COR-L47 (cell line): ENCODE data around the gene COL6A3.

Experiments
- DNase-seq: peaks from one replicate; lab custom pipeline; 2025; lab: John Stamatoyannopoulos, UW

Gene COL6A3

DNA sequence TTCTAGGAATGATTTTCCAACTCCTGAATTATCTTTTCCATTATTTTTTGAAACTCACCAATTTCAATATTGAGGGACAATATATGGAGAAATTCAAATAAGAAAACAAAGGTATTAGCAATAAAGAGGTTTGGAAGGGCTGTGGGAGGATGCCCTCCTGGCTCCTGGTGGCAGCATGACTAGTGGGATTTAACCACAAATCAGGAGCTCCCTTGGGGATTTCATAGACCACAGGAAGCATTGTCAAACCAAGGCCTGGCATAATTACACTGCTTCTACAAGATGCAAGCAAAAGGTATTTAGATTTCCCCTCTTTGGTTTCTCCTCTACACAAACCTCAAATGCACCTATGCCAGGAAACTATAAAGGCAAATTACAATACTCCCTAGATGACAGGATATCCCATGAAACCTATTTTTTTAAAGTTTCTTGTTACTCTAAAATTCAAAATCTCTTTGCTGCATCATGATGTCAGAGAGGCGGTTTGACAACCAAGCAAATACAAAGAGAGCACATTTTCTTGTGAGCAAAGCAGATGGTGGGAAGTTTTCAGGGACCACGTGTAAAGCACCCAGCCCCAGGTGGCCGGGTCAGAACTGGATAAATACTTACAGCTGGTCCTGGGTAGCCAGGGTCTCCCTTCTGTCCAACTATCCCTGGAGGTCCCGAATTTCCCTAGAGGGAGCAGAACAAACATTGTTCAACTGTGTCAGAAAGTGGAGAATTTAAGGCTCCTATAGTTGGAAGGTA, 67.9 kb downstream of the COL6A3 start:
- no peak for DNase-seq

DNA sequence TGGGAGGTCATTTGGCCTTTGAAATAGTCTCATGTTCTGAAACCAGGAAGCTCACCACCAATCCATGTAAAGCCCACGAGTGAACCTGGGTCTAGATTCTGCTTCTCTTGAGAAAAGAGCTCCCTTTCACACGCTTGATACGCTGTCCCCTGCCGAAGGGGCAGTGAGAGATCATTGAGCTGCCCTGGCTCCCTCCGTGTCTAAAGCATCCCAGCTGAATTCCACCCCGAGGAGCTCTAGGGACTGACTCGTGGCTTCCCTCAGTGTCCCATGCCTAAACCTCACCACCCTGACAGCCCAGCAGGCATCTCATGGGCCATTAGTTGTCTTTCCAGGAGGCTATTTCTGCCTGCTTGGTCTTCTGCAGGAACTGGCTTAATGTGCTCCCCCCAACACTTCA, 68.6 kb downstream of the COL6A3 start:
- DNase-seq, result no peak

DNA sequence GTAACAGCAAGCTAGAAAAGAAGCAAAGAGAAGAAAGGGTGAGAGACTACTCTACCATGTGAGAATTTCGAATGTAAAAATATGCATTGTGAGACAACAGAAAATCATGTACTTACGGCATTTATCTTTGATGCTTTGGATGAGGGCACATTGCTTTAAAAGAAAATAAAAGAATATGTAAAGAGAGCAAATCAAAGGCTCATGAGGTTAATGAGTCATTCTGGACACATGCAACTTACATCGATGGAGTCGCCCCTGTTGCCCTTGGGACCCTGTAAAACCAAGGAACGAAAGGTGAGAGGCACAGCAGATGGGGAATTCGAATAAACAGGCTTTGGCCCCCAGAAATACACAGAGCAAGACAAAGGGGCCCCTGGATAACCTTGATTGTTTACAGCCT, 69.0 kb downstream of the COL6A3 start:
- no peak for DNase-seq

DNA sequence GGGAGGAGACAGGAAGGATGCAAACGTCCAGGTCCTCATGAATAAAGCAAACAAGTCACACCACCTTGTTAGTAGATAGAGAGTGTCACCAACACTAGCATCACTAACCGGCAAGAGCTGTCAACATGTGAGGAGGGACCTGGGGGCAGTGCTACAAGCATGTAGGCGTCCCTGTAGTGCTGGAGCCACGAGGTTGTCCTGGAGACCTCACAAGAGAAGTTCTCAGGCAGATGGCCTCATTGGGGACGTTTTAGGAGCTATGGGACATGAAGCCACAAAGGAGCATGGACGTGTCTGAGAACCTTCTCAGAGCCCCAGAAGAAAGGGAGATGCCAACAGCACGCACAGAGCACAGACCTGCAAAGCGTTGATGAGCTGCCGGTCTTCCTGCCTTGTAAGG, 70.0 kb downstream of the COL6A3 start:
- DNase-seq, result no peak

DNA sequence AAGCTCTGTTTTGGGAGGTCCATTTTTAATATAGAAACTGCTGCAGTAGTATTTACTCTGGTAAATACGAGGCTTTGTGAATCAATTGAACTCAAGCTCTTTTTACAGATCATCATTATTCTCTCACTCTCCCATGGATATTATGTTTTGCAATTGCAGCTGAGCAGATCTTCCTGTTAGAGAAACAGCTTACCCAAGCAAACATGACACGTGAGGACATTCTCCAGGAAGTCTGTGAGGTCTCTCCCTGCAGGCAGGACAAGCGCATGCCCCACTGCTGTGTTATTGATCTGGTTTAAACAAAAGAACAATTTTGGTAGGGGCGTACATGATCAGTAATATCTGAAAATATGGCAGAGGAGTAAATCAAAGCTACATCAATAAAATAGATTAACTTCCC, 72.1 kb downstream of the COL6A3 start:
- DNase-seq, result no peak

DNA sequence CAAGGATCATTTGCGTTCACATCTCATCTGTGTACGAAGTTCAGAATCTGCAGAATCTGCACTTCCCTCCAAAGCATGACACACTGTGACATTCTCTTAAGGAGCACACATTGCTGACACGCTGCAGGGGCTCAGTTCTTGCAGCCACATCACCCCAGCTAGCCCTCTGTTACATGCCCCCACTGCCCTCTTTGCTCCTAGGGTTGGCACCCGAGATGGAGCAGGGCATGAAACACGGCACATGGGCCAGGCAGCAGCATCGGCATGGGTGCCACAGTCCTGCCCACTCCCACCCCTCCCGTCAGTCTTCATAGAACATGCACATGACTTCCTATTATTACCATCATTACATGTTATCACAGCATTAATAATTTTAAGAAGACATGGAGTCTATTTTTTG, 76.4 kb downstream of the COL6A3 start:
- no peak for DNase-seq

DNA sequence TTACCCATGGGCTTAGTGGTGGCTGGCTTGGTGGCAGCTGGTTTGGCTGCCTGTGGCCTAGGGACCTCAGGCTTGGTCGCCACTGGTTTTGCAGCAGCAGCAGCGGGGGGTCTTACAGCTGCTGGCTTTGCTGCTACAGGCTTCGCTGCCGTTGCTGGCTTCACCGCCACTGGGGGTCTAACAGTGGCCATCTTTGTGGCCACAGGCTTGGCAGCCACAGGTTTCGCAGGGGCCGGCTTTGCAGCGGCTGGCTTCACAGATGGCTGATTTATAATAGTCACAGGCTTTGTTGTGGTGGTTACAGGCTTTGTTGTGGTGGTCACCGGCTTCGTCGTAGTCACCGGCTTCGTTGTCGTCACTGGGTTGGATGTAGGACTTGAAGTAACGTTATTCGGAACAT, 77.8 kb downstream of the COL6A3 start:
- no peak for DNase-seq

DNA sequence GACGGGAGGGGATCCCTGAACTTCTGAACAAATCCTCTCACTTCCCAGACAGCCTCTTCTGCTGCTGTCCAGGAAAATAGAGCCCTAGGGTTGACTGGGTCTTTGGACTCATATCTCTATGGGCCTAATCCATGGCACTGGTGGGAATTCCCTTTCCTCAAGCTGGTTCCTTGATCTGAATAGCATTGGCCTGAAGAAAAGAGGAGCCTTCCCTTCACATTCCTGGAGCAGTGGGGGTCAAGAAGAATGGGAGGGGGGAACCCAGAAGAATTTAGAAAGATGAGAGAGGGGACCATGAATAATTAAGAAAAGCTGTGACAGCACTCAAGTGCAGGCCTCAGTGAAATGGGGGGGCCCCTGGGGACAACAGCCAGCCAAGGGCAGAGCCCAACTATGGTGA, 80.2 kb downstream of the COL6A3 start:
- no peak for DNase-seq

DNA sequence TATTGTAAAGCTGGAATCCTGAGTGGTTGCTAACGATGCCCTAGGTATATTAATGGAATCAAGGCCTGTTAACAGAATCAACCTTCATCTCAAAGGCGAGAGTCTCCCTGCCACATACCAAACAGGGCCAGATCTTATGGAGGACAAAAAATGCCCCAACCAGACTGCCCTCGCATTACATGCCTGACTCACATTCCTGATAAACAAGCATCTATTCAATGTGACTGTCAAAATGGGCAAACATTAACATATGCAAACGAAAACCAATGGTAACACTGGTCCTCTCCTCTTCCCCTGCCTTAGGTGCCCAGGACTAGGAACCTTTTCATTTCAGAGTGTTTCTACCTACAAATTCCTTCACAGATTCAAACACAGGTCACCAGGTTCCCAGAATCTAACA, 83.4 kb downstream of the COL6A3 start:
- DNase-seq, result no peak

DNA sequence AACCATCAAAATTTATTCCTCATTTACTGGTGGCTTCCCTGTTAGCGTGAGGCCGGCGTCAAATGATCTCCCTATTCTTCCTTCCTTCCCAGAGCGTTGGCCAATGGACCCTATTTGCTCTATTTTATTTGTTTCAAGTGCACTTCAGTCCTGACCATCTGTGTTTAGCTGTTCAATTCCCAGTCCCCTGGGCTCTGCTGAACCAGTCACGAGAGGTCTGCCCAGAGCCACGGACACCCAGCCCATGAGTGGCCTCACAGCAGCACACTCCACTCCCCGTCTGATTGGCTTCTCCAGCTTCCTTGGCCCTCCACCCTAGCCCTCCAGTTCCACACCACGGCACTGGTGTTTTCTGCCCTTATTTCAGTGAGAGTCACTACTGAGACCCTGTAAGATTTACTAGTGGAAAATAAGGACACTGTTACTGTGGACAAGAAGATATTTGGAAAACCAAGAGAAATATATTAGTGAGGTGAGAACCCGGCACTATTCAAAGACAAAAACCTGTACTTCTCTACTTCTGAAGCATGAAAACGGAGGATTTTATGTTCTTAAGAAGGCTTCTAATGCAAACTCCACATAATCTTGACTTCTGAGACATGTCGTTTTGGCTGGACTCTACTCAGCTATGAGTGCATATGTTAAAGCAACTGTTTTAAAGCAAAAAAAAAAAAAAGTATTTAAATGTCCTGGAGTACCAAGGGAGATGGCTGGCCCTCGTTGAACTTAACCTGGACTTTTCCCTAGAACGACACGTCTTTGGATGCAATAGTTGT, 86.6 kb downstream of the COL6A3 start:
- no peak for DNase-seq

DNA sequence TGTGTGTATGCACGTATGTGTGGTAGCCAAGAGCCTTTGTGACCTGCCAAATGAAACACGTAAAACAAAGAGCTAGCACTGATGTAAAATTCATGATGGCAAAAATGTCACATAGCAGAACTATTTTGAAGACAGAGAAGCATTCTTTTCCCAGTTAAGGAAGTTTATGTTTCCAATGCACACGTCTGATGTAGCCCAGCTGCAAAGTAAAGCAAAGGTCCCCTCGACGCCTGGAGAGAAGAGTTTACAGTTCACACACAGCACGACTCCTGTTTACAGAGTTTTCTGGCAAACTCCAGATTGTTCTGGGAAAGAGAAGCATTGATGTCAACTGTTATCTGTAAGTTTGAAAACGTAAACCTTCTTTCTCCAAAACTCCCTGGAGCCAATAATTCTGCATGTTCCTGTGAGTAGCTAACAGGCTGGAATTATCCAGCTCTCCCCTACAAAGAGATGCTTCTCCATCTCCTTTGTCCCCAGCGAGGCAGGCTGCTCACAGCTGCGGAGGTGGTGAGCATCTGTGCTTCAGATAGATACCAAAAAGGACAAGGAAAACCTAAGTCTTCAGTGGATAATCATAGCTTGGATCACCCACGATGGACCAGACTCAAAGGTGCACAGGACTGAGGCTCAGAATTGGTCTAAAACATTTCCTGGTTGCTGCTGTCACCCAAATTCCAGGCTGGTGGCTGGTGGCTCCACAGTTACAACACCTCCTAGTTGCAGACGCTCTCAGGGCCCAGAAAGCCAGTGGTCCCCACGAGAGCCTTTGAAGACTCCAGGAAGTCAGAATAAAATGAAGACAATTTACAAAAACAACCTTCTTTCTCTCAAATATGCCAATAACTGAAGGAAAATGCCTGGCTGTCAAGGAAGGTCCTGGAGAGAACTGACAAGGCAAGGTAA, 87.4 kb downstream of the COL6A3 start:
- DNase-seq, result no peak

DNA sequence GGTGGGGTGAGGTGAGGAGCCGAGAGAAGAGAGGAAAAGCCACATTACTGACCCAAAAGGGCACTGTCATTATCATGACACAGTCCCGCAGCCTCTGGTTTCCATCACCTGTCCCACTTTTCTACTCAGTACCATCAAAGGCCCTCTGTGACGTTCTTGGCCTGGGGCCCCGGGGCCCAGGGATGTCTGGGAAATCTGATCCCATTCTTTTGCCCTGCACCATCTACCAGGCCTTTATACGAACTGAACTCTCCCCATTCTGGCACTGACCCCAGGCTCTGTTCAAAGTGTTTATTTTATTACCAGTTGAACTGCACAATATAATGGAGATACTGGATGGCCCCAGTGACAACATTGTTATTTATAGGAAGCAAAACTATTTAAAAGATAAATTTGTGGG, 89.1 kb downstream of the COL6A3 start:
- no peak for DNase-seq

DNA sequence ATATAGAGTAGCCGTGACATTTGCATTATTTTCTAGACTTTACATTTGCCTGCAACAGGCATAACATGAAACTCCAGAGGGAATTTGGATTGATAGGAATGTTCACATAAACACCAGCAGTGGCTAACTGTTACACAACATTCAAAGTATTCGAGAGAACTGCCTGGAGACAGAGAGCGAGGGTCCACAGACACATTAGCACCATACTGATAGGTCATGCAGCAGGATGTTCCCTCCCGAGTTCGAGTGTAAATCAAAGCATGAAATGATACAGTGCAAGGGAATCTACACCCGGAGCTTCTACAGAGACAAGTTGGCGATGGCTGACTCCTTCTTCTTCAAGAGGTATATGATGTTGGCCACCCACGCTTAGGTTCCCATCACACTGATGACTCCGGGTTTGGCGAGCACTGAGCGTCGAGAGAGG, 89.5 kb downstream of the COL6A3 start:
- DNase-seq, result no peak

DNA sequence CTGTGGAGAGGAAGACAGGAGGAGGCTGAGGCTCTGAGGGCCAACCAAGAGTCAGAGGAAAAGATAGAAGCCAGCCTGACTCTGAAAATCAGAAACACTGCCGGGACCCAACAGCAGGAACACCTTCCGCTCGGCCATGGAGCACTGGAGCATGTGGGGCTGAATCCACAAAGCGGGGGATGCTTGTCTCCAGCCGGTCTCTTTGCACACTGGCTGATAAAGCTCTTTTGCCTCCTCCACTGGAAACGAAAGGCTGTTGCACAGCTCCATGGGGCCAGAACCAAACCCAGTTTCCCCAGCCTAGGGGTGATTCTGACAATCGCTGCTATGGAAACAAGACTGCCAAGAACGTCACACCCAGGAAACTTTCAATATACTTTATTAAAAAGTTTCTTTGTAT, 90.3 kb downstream of the COL6A3 start:
- DNase-seq, result no peak

DNA sequence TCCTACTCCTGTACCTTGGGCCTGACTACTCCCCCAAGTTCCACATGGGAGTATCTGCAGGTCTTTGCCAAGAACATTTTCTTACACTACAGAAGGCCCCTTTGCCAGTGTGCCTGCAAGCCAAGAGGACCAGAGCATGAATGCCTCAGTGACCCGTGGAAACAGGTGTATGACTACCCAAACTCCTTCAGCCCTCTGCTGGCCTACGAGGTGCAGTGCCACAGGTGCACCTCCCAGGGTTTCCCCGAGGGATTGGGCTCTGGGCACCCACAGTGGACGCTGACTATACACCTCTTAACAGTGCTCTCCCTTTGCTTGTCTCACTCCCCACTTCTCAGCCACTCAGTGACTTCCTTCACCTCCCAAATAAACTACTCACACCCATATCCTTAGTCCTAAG, 91.4 kb downstream of the COL6A3 start:
- no peak for DNase-seq

DNA sequence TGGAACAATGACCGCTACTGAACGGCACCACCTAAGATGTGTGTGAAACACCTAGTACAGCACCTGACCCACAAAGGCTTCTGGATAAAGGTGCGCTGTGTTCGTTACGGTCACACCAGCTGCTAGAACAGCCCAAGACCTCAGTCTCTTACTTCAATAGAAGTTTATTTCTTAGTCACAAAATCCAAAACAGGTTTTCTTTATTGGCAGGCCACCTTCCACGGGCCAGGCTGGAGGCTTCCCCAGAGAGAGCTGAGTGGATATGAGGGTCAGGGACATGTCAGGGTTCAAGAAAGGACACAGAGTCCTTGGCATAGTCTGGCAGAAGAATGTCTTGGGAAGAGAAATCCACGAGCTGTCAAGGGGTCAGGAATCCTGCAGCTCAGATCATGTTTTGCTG, 92.2 kb downstream of the COL6A3 start:
- no peak for DNase-seq

DNA sequence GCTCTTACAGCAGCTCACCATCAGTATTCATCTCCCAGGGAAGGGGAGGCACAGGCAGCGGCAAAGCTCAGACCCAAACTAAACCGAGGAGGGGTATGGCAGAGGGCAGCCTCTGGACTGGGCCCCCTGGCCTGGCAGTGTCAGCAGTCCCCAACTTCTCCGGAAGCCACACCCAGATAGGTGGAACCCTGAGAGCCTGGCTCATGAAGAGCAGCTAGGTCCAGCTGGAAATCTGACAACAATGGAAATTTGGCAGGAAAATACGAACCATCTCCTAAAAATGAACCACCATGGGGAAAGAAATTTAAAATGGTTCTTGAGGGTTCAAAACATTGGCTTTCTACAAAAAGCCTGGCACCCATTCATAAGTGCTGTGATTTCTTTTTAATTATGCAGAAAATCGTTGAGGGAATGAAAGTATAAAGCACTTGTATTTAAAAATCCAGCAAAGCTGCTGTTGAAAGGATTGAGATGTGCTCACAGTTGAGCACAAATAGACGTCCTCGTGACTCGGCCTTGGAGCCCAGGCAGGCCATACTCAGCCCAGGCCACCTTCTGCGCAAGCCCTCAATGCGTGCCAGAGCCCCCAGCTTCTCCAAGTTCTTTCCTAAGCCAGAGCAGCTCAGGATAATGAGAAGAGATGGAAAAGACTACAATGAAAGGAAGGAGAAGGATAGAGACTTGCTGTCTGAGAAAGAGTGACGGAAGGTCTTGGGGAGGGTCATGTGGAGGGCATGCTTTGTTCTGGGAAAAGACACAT, 93.0 kb downstream of the COL6A3 start:
- no peak for DNase-seq

DNA sequence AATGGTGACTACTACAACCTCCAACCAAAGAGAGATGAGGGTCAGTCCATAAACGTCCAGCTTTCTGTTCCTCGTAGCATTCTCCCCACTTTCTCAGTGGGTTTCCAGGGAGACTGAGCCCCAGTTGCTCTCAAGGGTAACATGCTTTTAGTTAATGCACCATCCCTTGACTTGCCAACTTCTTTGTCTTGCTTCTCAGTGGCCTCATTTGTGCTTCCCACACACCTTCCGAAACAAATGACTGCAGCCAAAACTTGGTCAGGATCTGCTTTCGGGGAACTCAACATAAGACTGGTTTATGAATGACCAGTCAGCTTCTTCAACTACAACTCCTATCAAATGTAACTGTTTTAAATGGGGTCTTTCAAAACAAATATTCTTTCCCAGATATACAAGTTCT, 94.1 kb downstream of the COL6A3 start:
- no peak for DNase-seq

DNA sequence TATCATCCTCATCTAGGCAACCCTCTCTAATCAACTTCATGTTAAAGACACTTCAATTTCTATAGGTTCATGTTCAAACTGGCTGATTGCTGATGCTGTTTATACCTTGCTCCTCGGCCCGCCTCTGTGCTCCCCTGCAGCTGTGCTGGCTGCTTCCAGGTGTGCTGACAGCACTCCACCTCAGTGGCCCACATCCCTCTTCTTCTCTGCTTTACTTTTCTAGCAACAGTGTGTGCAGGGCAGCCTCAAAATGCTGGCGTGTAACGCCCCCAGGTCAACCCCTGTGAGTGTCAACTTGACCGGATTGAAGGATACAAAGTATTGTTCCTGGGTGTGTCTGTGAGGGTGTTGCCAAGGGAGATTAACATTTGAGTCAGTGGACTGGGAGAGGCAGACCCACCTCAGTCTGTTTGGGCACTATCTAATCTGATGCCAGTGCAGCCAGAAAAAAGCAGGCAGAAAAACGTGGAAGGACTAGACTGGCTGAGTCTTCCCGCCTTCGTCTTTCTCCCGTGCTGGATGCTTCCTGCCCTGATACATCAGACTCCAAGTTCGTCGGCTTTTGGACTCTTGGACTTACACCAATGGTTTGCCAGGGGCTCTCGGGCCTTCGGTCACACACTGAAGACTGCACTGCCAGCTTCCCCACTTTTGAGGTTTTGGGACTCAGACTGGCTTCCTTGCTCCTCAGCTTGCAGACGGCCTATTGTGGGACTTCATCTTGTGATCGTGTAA, 94.7 kb downstream of the COL6A3 start:
- DNase-seq, result no peak

DNA sequence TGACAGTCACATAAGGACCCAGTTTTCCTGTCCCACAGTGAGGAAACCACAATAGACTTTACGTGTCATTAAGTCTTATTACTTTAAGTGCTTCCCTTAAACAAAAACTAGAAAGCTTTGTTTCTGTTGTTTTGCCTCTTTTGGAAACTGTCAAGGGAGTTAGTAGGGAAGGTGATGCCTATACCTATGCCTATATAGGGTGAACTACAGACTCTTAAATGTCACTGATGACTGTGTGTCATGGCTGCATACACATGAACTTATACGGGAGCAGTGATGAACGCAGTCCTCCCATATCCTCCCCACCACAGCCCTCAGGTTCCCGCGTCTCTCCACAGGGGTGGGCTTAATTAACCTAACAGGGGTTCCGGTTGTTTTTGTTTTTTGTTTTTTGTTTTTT, 97.6 kb downstream of the COL6A3 start:
- no peak for DNase-seq

DNA sequence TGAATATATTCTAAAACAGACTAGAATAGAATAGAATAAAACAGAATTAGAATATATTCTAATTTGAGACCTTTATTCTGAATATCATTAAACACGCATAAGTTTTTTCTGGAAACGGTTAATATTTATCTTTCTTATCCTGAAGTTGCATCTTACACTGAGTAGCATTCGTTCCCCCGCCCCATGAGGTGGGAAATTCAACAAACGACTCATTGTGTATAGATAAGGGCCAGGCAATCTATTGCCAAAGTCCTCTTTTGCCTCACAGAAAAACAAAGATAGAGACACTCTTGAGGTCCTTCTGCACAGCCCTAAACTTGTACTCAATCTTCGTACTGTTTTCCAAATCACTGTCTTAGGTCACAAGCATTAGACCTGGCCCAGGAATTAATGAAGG, 98.1 kb downstream of the COL6A3 start:
- no peak for DNase-seq
